Tibial nerve (tissue), 4 donors: ENCODE results near the gene SRSF1. TPM values are rescaled to one million over a fixed set of nuclear protein-coding genes. Genes with fewer than 3 reads are reported as not detected.

Experiments used
- DNase-seq, 2 donors: peaks; one replicate each; pipeline ENCODE4 v3.0.0-alpha.2; 2019; ENCODE audit warnings: low spot score in 2 of 2
- H3K27ac ChIP-seq, 4 donors: fragments of 200-600 bp; sonication (generic) in 3 of 4; one replicate each; pipeline ENCODE4 v1.5.1; 2017 to 2019; ENCODE audit warnings: mild to moderate bottlenecking in 1 of 4
- H3K27me3 ChIP-seq, 2 donors: fragments of 200-600 bp; sonication (generic) in 1 of 2; one replicate each; pipeline versions ENCODE4 v1.5.1 to v1.6.0; 2017 to 2019
- H3K36me3 ChIP-seq, 3 donors: fragments of 200-600 bp; sonication (generic); one replicate each; pipeline ENCODE4 v1.5.1; 2018 to 2019
- H3K4me1 ChIP-seq, 4 donors: fragments of 200-600 bp; sonication (generic) in 3 of 4; one replicate each; pipeline ENCODE4 v1.5.1; 2017 to 2019
- H3K4me3 ChIP-seq, 4 donors: fragments of 200-600 bp; sonication (generic) in 3 of 4; one replicate each; pipeline ENCODE4 v1.5.1; 2017 to 2019; ENCODE audit warnings: mild to moderate bottlenecking in 1 of 4, moderate library complexity in 1 of 4
- H3K9me3 ChIP-seq, 4 donors: fragments of 200-600 bp; sonication (generic) in 3 of 4; one replicate each; pipeline ENCODE4 v1.5.1; 2017 to 2019
- EP300 ChIP-seq, 2 donors: sonication (generic); formaldehyde crosslinking; IDR thresholded peaks; one replicate each; pipeline ENCODE4 v1.6.1; 2017; ENCODE audit warnings: antibody characterized with exemption in 2 of 2, mild to moderate bottlenecking in 1 of 2
- POLR2A ChIP-seq, 2 donors: fragments of 450-650 bp; IDR thresholded peaks; one replicate each; pipeline ENCODE4 v1.6.1; 2017; ENCODE audit warnings: antibody characterized with exemption in 2 of 2, mild to moderate bottlenecking in 2 of 2, moderate library complexity in 2 of 2
- WGBS, 2 donors: methylation state at CpG; one replicate each; pipeline ENCODE4 v1.1.5; 2018; 5-methylcytosine and 5-hydroxymethylcytosine counted together
- total RNA-seq, 4 donors: library from RNA; depleted of rRNA; stranded (reverse); fragments of >200 nt; gene quantifications; one replicate each; pipeline ENCODE4 v1.1.0, GENCODE V29; 2016
- TF ChIP-seq, protein P1 (sequence below), 5 experiments: fragments of 200-600 bp in 3 of 5; fragments of 450-650 bp in 2 of 5; sonication (generic) in 3 of 5; IDR thresholded peaks; one replicate each; pipeline ENCODE4 v1.5.1; 2016 to 2019; ENCODE audit warnings: antibody characterized with exemption in 5 of 5, mild to moderate bottlenecking in 3 of 5, moderate library complexity in 2 of 5

SRSF1 gene
- total RNA-seq, 4 donors from 2014 or later: 92.4 to 173 (median 143) TPM

- Histone ChIP-seq H3K27me3 (no peaks in the 10 kb centered on the region), H3K4me3 (no peak overlapping the region), H3K36me3 (peaks cover 0 to 19% (median 0%) of the 10 kb centered on the region in 3 donors), H3K27ac (peak overlapping the region in 2 of 4 donors; percentile 72 to 73), H3K9me3 (no peaks in the 10 kb centered on the region), H3K4me1 (peaks cover 0 to 52% (median 22%) of the 10 kb centered on the region in 4 donors)
- DNase-seq: no peak
- WGBS, 2 donors: 36 to 37% methylated on average over 3 of the region's 3 CpGs
- TF ChIP-seq POLR2A (IDR thresholded peaks at IDR 0.05) (no peak), EP300 (IDR thresholded peaks at IDR 0.05) (no peak)
- TF ChIP-seq, protein P1, sequence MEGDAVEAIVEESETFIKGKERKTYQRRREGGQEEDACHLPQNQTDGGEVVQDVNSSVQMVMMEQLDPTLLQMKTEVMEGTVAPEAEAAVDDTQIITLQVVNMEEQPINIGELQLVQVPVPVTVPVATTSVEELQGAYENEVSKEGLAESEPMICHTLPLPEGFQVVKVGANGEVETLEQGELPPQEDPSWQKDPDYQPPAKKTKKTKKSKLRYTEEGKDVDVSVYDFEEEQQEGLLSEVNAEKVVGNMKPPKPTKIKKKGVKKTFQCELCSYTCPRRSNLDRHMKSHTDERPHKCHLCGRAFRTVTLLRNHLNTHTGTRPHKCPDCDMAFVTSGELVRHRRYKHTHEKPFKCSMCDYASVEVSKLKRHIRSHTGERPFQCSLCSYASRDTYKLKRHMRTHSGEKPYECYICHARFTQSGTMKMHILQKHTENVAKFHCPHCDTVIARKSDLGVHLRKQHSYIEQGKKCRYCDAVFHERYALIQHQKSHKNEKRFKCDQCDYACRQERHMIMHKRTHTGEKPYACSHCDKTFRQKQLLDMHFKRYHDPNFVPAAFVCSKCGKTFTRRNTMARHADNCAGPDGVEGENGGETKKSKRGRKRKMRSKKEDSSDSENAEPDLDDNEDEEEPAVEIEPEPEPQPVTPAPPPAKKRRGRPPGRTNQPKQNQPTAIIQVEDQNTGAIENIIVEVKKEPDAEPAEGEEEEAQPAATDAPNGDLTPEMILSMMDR (IDR thresholded peaks at IDR 0.05): no peak
Measured at GRCh38 chr17:57993471-57994365, 13.3 kb downstream of the SRSF1 start.

DNA sequence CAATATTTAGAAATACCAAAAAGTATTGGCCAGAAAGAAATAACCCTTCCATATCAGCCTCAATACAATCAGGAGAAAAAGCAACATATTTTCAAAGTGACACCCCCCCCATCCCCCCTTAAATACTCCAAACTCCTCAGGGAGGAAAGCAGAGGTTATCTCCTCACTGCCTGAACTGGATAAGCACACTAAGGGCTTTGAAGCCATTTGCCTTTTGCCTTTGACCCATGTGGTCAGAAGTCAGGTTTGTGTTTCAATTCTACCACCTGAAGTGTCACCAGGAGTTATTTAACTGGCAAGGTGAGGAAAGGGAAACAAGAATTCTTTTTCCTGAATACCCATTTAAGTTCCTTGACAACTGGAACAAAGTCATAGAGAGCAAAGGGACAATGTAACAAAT, 15.5 kb downstream of the SRSF1 start:
- H3K4me1 ChIP-seq: peaks cover 0 to 55% (median 25%) of the 10 kb centered on the region in 4 donors
- H3K4me3 ChIP-seq: no peak overlapping the region
- H3K27me3 ChIP-seq: no peaks in the 10 kb centered on the region
- no peak overlapping the region for H3K27ac ChIP-seq
- TF ChIP-seq EP300 (IDR thresholded peaks at IDR 0.05) (no peak), POLR2A (IDR thresholded peaks at IDR 0.05) (no peak)
- TF ChIP-seq, protein P1 (IDR thresholded peaks at IDR 0.05): no peak
- peaks cover 0 to 2% (median 0%) of the 10 kb centered on the region in 3 donors for H3K36me3 ChIP-seq
- H3K9me3 ChIP-seq: no peaks in the 10 kb centered on the region
- no peak for DNase-seq

DNA sequence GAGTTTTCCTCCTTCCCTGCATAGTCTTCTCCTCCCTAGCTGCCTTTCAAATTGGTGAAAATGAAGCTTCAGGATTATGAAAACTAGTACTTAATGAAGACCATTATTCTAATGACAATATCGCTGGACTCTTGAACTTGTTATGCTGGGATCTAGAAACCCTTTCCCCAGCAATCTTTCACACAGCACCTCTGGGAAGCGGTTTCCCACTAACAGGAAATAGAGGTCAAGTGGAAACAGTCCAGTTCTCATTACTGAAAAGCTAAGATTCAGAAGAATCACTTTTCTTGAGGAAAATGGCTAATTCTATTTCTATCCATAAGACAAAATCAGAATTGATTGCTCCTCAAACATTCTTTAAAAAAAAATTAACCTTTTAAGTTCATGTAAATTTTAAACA, 17.0 kb downstream of the SRSF1 start:
- no peak for DNase-seq
- 51 to 57% methylated on average over 2 of the region's 2 CpGs for WGBS, 2 donors
- H3K4me3 ChIP-seq: no peak overlapping the region
- H3K9me3 ChIP-seq: no peaks in the 10 kb centered on the region
- H3K27me3 ChIP-seq: no peaks in the 10 kb centered on the region
- H3K27ac ChIP-seq: peak overlapping the region in 3 of 4 donors; percentile 97 to 99 (median 98)
- peaks cover 0 to 61% (median 35%) of the 10 kb centered on the region in 4 donors for H3K4me1 ChIP-seq
- no peaks in the 10 kb centered on the region for H3K36me3 ChIP-seq
- TF ChIP-seq POLR2A (IDR thresholded peaks at IDR 0.05): no peak
- TF ChIP-seq, protein P1 (IDR thresholded peaks at IDR 0.05): no peak
- no peak for TF ChIP-seq EP300 (IDR thresholded peaks at IDR 0.05)

- 2% methylated on average over 26 to 28 of the region's 54 CpGs for WGBS, 2 donors
- H3K4me1 ChIP-seq: peaks cover 0 to 61% (median 40%) of the 10 kb centered on the region in 4 donors
- H3K27me3 ChIP-seq: no peaks in the 10 kb centered on the region
- H3K27ac ChIP-seq: peak overlapping the region; percentile 91 to 99 (median 98)
- H3K4me3 ChIP-seq: peak overlapping the region; percentile 81 to 92 (median 88)
- no peaks in the 10 kb centered on the region for H3K36me3 ChIP-seq
- peak; percentile 32 to 35 for DNase-seq
- H3K9me3 ChIP-seq: no peaks in the 10 kb centered on the region
- TF ChIP-seq EP300 (IDR thresholded peaks at IDR 0.05): peak in 1 of 2 donors; percentile 51
- TF ChIP-seq, protein P1 (IDR thresholded peaks at IDR 0.05): peak in 1 of 5 experiments; percentile 21
- TF ChIP-seq POLR2A (IDR thresholded peaks at IDR 0.05): no peak
Measured at GRCh38 chr17:57988301-57989250, 18.5 kb downstream of the SRSF1 start.
